Measurements from ENCODE around the gene ZBTB17.

The ZBTB17 gene

GRCh38 chr1:15959827-15960446 lies 16.0 kb downstream of the ZBTB17 start:
- DNase-seq = no peak

- no peak for DNase-seq
These were observed 16.5 kb downstream of the ZBTB17 start for GRCh38 chr1:15959424-15959823.

GRCh38 chr1:15958793-15959192 lies 17.1 kb downstream of the ZBTB17 start:
- DNase-seq = no peak

- DNase-seq = no peak
These were observed 17.8 kb downstream of the ZBTB17 start for GRCh38 chr1:15958111-15958510.

GRCh38 chr1:15957221-15958095 lies 18.4 kb downstream of the ZBTB17 start:
- DNase-seq = no peak

GRCh38 chr1:15956150-15956549 lies 19.8 kb downstream of the ZBTB17 start:
- DNase-seq = no peak

GRCh38 chr1:15955552-15955951 lies 20.3 kb downstream of the ZBTB17 start:
- no peak for DNase-seq

- no peak for DNase-seq
These were observed 21.6 kb downstream of the ZBTB17 start for GRCh38 chr1:15954316-15954715.

GRCh38 chr1:15953791-15954241 lies 22.1 kb downstream of the ZBTB17 start:
- DNase-seq = no peak

GRCh38 chr1:15953294-15953771 lies 22.6 kb downstream of the ZBTB17 start:
- DNase-seq = no peak

GRCh38 chr1:15952317-15953258 lies 23.3 kb downstream of the ZBTB17 start:
- DNase-seq = no peak

GRCh38 chr1:15951341-15952153 lies 24.4 kb downstream of the ZBTB17 start:
- no peak for DNase-seq

- DNase-seq = no peak
These were observed 25.1 kb downstream of the ZBTB17 start for GRCh38 chr1:15950763-15951295.

- DNase-seq = peak; percentile 52
These were observed 25.6 kb downstream of the ZBTB17 start for GRCh38 chr1:15950302-15950701.

- peak; percentile 82 for DNase-seq
These were observed 26.3 kb downstream of the ZBTB17 start for GRCh38 chr1:15949453-15950245.

GRCh38 chr1:15948595-15949452 lies 27.1 kb downstream of the ZBTB17 start:
- DNase-seq = no peak

- DNase-seq = no peak
These were observed 27.8 kb downstream of the ZBTB17 start for GRCh38 chr1:15948091-15948591.

GRCh38 chr1:15947382-15948090 lies 28.4 kb downstream of the ZBTB17 start:
- DNase-seq = no peak
